Measurements from ENCODE around the gene TMEM53.

- TF ChIP-seq POLR2A (IDR thresholded peaks at IDR 0.05) (no peak), CTCF (IDR thresholded peaks at IDR 0.05) (no peak), EP300 (IDR thresholded peaks at IDR 0.05) (no peak)
These were observed 15.1 kb upstream of the TMEM53 start for GRCh38 chr1:44689447-44689765.

All from ovary (tissue), 3 donors.